ENCODE measurements around the gene DBF4B. TPM values are rescaled to one million over a fixed set of nuclear protein-coding genes. Genes with fewer than 3 reads are reported as not detected.

DBF4B gene
- total RNA-seq, 1 experiment from 2014 or later: 24.7 TPM

- no peak for DNase-seq
- Histone ChIP-seq H2BK20ac (ENCODE audit: low read depth, low read length, poor library complexity, severe bottlenecking) (no peak overlapping the region), H3K14ac (ENCODE audit: insufficient read depth, low read length) (peak overlapping the region; percentile 96), H2BK12ac (ENCODE audit: insufficient read length, low read depth, low read length) (no peak overlapping the region), H2BK120ac (ENCODE audit: low read depth, low read length, poor library complexity, severe bottlenecking) (no peak overlapping the region), H4K8ac (replicated peaks; ENCODE audit: insufficient read length, low read depth, low read length) (peak overlapping the region; percentile 84), H3K18ac (ENCODE audit: insufficient read length, low read depth, low read length) (peak overlapping the region; percentile 95), H3K79me2 (ENCODE audit: insufficient read depth, low read length) (peaks cover 5% of the 10 kb centered on the region; the same call in 1 of the 2 replicates), H3K9me3 (ENCODE audit: control insufficient read depth, low read depth, low read length) (no peaks in the 10 kb centered on the region), H2AFZ (ENCODE audit: low read length) (no peak overlapping the region), H3K4ac (ENCODE audit: low read depth, low read length) (no peak overlapping the region), H3K4me2 (ENCODE audit: insufficient read depth, insufficient read length, low read length) (peak overlapping the region; percentile 96), H3K79me1 (ENCODE audit: insufficient read depth, low read depth, low read length, poor library complexity, severe bottlenecking) (peaks cover 2% of the 10 kb centered on the region), H3K9ac (ENCODE audit: extremely low read depth, insufficient read length, low read length) (peak overlapping the region; percentile 96), H3K23me2 (ENCODE audit: insufficient read length, low read depth, low read length, poor library complexity, severe bottlenecking) (peaks cover 9% of the 10 kb centered on the region), H4K91ac (ENCODE audit: insufficient read length, low read depth, low read length) (peak overlapping the region; percentile 50), H2AK5ac (ENCODE audit: insufficient read length, low read length) (no peak overlapping the region), H3K27me3 (ENCODE audit: insufficient read depth, low read length) (no peaks in the 10 kb centered on the region), H3T11ph (ENCODE audit: low read length) (no peak overlapping the region), H2BK15ac (ENCODE audit: low read depth, low read length) (no peak overlapping the region), H4K5ac (ENCODE audit: insufficient read length, low read depth, low read length) (peak overlapping the region; percentile 92), H2BK5ac (ENCODE audit: insufficient read length, low read length) (no peak overlapping the region), H4K20me1 (ENCODE audit: control insufficient read depth, insufficient read depth, insufficient read length) (no peaks in the 10 kb centered on the region), H3K4me1 (ENCODE audit: insufficient read depth, low read length) (no peaks in the 10 kb centered on the region), H3K23ac (ENCODE audit: insufficient read length, low read depth, low read length) (no peak overlapping the region), H3K56ac (ENCODE audit: insufficient read length, low read depth, low read length) (peak overlapping the region; percentile 42), H3K27ac (ENCODE audit: insufficient read length, low read depth, low read length) (no peak overlapping the region)
- no CpG with 5 or more reads among the region's 13 CpGs for WGBS (ENCODE audit: extremely low coverage, insufficient read length, low lambda C conversion rate)
- Mint-ChIP-seq H3K4me3 (peak overlapping the region; percentile 98 to 99), H3K27ac (peak overlapping the region; percentile 94 to 99 (median 98)), H3K9me3 (no peaks in the 10 kb centered on the region), H3K27me3 (ENCODE audit: low read depth) (no peaks in the 10 kb centered on the region; the same call in 1 of the 2 replicates), H3K4me1 (peaks cover 13 to 15% of the 10 kb centered on the region in 2 experiments), H3K36me3 (ENCODE audit: insufficient read depth in 1 of 3, low read depth in 3 of 3) (peaks cover 0 to 20% (median 2%) of the 10 kb centered on the region in 3 experiments; a peak in 6 of 7 replicates)
- TF ChIP-seq CTCF (conservative IDR thresholded peaks at IDR 0.05): no peak
These were observed 19.6 kb upstream of the DBF4B start for GRCh38 chr17:44688675-44689476.

Data from H9 (cell line).